ENCODE results near the gene CLC.
"Not testable (repeated sequence)": the region's sequence is repeated elsewhere in the genome, so short reads cannot be mapped to it uniquely, and the experiment has no call there.

The CLC gene

DNA sequence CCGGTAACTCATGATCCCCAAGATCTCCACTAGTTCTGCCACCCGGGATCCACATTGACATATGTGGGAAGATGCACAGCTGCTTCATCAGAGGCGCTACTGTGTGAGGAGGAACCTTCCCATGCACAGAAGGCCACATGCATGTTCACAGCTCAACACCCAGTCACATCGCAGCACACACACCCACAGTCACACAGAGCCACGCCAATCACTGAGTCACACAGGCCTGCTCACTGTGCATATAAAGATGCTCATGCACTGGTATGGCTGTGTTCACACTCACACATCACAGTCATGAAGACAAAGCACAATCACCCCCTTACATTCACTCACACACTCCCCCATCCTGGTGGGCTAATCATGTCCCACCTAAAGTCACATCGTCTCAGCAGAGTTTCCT is 9.8 kb downstream of the CLC start:
- Histone ChIP-seq H3K27me3 (ENCODE audit: control insufficient read depth in 1 of 2, insufficient read depth in 2 of 2, low read length in 2 of 2) (no peaks in the 10 kb centered on the region), H3K36me3 (ENCODE audit: insufficient read depth, low read length) (no peaks in the 10 kb centered on the region), H3K9ac (ENCODE audit: low read length) (no peak overlapping the region), H3K9me3 (ENCODE audit: low read length) (no peaks in the 10 kb centered on the region), H3K4me3 (ENCODE audit: low read depth in 1 of 2, low read length in 2 of 2) (no peak overlapping the region), H3K4me1 (ENCODE audit: insufficient read depth, low read length) (no peaks in the 10 kb centered on the region), H3K27ac (ENCODE audit: low read depth, low read length) (no peak overlapping the region)

DNA sequence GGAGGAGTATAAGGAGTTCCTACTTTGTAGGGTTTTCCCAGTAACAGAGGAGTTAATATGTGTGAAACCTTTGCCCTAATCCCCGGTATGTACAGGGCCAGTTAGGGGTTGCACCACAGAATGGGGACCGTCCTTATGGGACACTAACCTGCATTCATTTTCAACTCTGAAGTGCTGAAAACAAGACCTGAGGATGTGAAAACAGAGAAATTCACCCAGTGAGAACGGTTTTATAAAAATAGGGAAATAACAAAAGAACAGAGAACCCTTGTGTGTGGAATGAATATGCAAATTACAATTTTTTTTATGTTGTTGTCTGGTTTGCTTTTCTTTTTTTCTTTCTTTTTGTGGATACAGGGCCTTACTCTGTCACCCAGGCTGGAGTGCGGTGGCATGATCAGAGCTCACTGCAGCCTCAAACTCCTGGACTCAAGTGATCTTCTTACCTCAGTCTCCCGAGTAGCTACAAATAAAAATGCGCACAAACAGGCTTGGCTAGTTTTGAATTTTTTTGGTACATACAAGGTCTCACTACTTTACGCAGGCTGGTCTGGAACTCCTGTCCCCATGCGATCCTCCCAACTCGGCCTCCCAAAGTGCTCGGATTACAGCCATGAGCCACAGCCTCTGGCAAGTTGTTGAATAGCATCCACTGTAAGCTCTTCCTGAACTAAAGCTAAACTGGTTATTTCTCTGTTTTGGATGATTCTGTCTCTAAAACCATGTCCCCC is 10.6 kb downstream of the CLC start:
- H3K4me3 ChIP-seq (ENCODE audit: low read depth in 1 of 2, low read length in 2 of 2): no peak overlapping the region
- H3K9ac ChIP-seq (ENCODE audit: low read length): no peak overlapping the region
- no peaks in the 10 kb centered on the region for H3K4me1 ChIP-seq (ENCODE audit: insufficient read depth, low read length)
- H3K27ac ChIP-seq (ENCODE audit: low read depth, low read length): no peak overlapping the region
- H3K27me3 ChIP-seq (ENCODE audit: control insufficient read depth in 1 of 2, insufficient read depth in 2 of 2, low read length in 2 of 2): no peaks in the 10 kb centered on the region
- no peaks in the 10 kb centered on the region for H3K36me3 ChIP-seq (ENCODE audit: insufficient read depth, low read length)
- H3K9me3 ChIP-seq (ENCODE audit: low read length): no peaks in the 10 kb centered on the region

DNA sequence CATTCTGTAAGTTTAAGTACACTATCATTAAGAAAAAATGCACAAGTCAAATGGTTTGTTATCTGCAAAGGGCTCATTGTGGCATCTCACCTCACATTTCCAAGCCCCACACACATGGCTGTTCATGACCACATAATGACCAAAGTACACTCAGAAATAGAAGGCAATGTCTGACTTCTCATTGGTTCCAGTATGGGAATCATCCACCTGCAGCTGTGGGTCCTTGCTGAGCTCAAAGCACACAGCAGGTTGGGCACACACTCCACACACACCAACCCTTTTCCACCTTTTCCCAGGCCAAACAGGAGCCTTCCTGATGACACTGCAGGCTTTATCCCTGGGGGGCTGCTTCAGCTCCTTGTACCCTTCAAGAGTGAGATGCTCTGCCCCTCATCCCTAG is 11.8 kb downstream of the CLC start:
- Histone ChIP-seq H3K4me1 (ENCODE audit: insufficient read depth, low read length) (no peaks in the 10 kb centered on the region), H3K9ac (ENCODE audit: low read length) (no peak overlapping the region), H3K27me3 (ENCODE audit: control insufficient read depth in 1 of 2, insufficient read depth in 2 of 2, low read length in 2 of 2) (no peaks in the 10 kb centered on the region), H3K36me3 (ENCODE audit: insufficient read depth, low read length) (no peaks in the 10 kb centered on the region), H3K27ac (ENCODE audit: low read depth, low read length) (no peak overlapping the region), H3K4me3 (ENCODE audit: low read depth in 1 of 2, low read length in 2 of 2) (no peak overlapping the region), H3K9me3 (ENCODE audit: low read length) (no peaks in the 10 kb centered on the region)

DNA sequence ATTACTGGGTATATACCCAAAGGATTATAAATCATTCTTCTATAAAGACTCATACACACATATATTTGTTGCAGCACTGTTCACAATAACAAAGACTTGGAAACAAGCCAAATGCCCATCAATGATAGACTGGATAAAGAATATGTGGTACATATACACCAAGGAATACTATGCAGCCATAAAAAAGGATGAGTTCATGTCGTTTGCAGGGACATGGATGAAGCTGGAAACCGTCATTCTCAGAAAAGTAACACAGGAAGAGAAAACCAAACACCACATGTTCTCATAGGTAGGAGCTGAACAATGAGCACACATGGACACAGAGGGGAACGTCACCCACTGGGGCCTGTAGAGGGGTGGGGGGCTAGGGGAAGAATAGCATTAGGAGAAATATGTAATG is 17.7 kb downstream of the CLC start:
- not testable (repeated sequence) for H3K4me3 ChIP-seq (ENCODE audit: low read depth in 1 of 2, low read length in 2 of 2); H3K36me3 ChIP-seq (ENCODE audit: insufficient read depth, low read length); H3K9ac ChIP-seq (ENCODE audit: low read length); H3K4me1 ChIP-seq (ENCODE audit: insufficient read depth, low read length); H3K9me3 ChIP-seq (ENCODE audit: low read length); H3K27ac ChIP-seq (ENCODE audit: low read depth, low read length); H3K27me3 ChIP-seq (ENCODE audit: control insufficient read depth in 1 of 2, insufficient read depth in 2 of 2, low read length in 2 of 2)

DNA sequence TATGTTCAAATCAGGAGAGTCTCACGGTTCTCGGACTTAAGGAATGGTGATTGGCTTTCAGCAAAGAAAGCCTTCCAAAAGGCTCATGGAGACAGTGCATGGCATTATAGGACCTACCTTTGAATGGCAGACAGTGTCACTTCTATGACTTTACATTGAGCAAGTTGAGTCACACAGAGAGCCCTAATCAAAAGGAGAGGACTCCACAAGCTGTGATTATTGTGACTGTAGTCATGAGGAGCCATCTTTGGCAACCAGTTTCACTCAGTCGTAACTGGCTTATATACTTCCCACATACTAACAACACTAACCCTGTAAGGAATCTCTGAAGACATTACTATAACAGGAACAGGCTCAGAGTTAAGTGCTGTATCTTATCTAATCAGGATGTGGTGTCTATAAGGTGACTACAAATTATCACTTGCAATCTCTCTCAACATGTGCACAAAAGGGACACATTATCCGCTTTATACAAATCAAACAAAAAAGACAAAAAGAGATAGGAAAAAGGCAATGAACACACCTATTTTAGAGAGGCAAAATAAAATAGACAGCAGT is 27.4 kb downstream of the CLC start:
- Histone ChIP-seq H3K27ac (ENCODE audit: low read depth, low read length) (no peak overlapping the region), H3K36me3 (ENCODE audit: insufficient read depth, low read length) (no peaks in the 10 kb centered on the region), H3K9me3 (ENCODE audit: low read length) (no peaks in the 10 kb centered on the region), H3K27me3 (ENCODE audit: control insufficient read depth in 1 of 2, insufficient read depth in 2 of 2, low read length in 2 of 2) (no peaks in the 10 kb centered on the region), H3K4me3 (ENCODE audit: low read depth in 1 of 2, low read length in 2 of 2) (no peak overlapping the region), H3K9ac (ENCODE audit: low read length) (no peak overlapping the region), H3K4me1 (ENCODE audit: insufficient read depth, low read length) (no peaks in the 10 kb centered on the region)

DNA sequence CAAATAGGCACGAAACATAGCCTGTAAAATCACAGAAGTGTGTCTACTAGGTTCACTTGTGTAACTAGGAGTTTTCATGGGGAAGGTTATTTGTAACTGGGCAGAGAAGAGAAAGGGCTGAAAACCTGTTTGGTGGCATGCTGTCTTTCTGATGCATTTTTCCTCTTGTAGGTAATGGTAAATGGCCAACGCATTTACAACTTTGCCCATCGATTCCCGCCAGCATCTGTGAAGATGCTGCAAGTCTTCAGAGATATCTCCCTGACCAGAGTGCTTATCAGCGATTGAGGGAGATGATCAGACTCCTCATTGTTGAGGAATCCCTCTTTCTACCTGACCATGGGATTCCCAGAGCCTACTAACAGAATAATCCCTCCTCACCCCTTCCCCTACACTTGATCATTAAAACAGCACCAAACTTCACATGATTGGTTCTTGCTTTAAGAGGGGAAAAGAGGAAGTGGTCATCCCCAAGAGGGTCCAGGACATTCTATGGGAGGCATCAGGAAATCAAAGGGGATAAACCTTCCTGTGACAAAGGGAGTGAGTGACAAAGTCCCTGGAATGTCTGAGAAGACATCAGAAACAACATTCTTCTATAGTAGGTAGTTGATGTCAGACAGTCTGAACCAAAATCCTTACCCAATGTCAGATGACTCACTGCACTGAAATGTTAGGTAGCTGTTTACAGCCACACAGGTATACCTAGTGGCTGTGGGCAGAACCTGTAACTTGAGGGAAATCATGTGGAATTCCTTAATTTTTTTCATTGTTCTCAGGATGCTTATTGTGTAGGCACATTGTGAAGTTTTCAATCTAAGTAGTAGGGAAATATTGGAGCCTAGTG is 28.6 kb downstream of the CLC start:
- Histone ChIP-seq H3K4me1 (ENCODE audit: insufficient read depth, low read length) (no peaks in the 10 kb centered on the region), H3K9ac (ENCODE audit: low read length) (no peak overlapping the region), H3K27me3 (ENCODE audit: control insufficient read depth in 1 of 2, insufficient read depth in 2 of 2, low read length in 2 of 2) (no peaks in the 10 kb centered on the region), H3K9me3 (ENCODE audit: low read length) (no peaks in the 10 kb centered on the region), H3K36me3 (ENCODE audit: insufficient read depth, low read length) (no peaks in the 10 kb centered on the region), H3K4me3 (ENCODE audit: low read depth in 1 of 2, low read length in 2 of 2) (no peak overlapping the region), H3K27ac (ENCODE audit: low read depth, low read length) (no peak overlapping the region)

DNA sequence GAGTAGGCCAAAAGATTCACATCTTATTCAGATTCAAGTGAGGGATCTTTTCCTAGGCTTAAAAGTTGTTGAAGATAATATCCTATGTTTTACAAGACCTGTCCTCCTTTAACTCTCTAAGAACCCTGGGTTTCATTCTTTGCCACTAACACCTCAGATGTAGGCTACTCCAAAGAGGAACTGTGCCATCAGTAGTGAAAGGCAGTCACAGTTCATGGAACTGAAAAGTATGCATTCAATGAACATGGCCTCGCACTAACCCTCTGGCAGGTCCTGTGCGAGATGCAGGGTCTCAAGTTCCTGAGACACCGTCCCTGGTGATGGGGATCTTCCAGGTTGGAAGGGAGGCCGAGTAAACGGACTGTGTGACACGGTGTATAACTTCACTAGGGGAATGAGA is 29.2 kb downstream of the CLC start:
- no peaks in the 10 kb centered on the region for H3K36me3 ChIP-seq (ENCODE audit: insufficient read depth, low read length)

DNA sequence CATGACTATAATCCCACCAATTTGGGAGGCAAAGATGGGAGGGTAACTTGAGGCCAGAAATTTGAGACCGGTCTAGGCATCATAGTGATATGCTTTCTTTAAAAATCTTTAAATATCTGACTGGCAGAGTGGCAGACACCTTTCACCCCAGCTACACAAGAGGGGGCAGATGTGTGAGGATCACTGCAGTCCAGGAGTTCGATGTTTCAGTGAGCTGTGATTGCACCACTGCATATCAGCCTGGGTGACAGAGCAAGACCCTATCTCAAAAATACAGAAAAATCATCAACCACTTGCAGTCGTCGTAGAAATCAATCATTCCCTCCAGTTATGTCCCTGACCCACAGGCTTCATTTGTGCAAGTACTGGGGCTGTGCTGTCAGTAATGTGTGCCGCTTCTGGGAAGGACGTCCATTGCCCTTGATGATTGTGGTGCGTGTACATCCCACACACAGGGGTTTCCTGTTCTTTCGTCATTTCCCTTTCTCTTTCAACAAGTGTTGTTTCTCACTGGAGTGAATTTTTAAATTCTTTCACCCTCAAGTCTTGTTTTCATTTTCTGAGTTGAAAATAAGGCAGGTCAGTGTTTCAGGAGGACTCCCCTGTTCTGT is 32.1 kb downstream of the CLC start:
- Histone ChIP-seq H3K27ac (ENCODE audit: low read depth, low read length) (no peak overlapping the region), H3K4me3 (ENCODE audit: low read depth in 1 of 2, low read length in 2 of 2) (no peak overlapping the region), H3K27me3 (ENCODE audit: control insufficient read depth in 1 of 2, insufficient read depth in 2 of 2, low read length in 2 of 2) (no peaks in the 10 kb centered on the region), H3K4me1 (ENCODE audit: insufficient read depth, low read length) (no peaks in the 10 kb centered on the region), H3K9ac (ENCODE audit: low read length) (no peak overlapping the region), H3K9me3 (ENCODE audit: low read length) (no peaks in the 10 kb centered on the region), H3K36me3 (ENCODE audit: insufficient read depth, low read length) (no peaks in the 10 kb centered on the region)

More for the DNA sequence above, 29.2 kb downstream of the CLC start:
- Histone ChIP-seq H3K4me3 (ENCODE audit: low read depth in 1 of 2, low read length in 2 of 2) (no peak overlapping the region), H3K4me1 (ENCODE audit: insufficient read depth, low read length) (no peaks in the 10 kb centered on the region), H3K27me3 (ENCODE audit: control insufficient read depth in 1 of 2, insufficient read depth in 2 of 2, low read length in 2 of 2) (no peaks in the 10 kb centered on the region), H3K27ac (ENCODE audit: low read depth, low read length) (no peak overlapping the region), H3K9ac (ENCODE audit: low read length) (no peak overlapping the region), H3K9me3 (ENCODE audit: low read length) (no peaks in the 10 kb centered on the region)

DNA sequence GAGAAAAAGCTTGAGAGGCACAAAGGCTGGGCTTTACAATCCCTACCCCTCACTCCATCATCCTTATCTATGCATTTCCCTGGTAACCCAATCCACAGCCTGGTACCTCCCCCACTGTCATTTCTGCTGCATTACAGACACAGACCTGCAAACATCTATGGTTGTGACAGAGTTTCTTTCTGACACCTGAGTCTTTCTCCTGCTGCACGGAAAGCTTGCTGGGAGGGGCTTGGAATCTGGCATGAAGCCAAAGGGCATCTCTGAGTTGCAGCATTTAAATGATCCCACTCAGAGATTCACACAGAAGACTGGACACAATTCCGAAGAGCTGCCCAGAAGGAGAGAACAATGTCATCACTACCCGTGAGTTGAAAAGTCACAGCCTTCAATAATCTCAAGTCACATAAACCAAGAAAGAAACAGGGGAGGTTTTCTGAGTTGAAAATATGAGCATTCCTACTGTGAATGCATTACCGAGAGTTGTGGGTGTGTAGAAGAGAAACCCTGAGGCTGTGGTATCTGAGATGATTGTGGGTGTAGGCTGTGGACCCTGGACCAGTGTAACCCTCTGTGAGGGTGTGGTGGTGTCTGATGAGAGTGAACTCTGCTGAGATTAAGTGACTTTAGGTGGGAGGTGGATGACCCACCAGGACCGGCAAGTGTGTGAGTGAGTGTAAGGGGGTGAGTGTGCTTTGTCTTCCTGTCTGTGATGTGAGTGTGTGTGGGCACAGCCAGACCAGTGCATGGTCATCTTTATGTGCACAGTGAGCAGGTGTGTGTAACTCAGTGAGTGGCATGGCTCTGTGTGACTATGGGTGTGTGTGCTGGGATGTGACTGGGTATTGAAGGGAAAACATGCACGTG is 33.4 kb downstream of the CLC start, which contains the start of gene LGALS14:
LGALS14 (plus strand) TSS at position 301 of the 864 bp plus-strand sequence; CDS start at position 349, 48 bp downstream.
- no peak within 1 kb of the TSS for H3K9ac ChIP-seq (ENCODE audit: low read length)
- H3K27ac ChIP-seq (ENCODE audit: low read depth, low read length): no peak within 1 kb of the TSS
- no peaks in the 10 kb centered on the region for H3K27me3 ChIP-seq (ENCODE audit: control insufficient read depth in 1 of 2, insufficient read depth in 2 of 2, low read length in 2 of 2)
- H3K4me3 ChIP-seq (ENCODE audit: low read depth in 1 of 2, low read length in 2 of 2): no peak within 1 kb of the TSS
- no peaks in the 10 kb centered on the region for H3K9me3 ChIP-seq (ENCODE audit: low read length)
- no peaks in the 10 kb centered on the region for H3K36me3 ChIP-seq (ENCODE audit: insufficient read depth, low read length)
- no peaks in the 10 kb centered on the region for H3K4me1 ChIP-seq (ENCODE audit: insufficient read depth, low read length)

DNA sequence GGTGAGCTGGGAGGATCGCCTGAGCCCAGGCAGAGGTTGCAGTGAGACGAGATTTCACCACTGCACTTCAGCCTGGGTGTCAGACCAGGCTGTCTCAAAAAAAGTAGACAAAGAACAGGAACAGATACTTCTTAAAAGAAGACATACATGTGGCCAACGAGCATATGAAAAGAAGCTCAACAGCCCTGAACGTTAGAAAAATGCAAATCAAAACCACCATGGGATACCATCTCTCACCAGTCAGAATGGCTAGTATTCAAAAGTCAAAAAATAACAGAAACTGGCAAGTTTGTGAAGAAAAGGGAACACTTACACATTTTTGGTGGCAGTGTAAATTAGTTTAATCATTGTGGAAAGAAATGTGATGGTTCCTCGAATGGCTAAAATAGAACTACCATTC is 36.5 kb downstream of the CLC start:
- no peak overlapping the region for H3K4me3 ChIP-seq (ENCODE audit: low read depth in 1 of 2, low read length in 2 of 2)
- no peak overlapping the region for H3K27ac ChIP-seq (ENCODE audit: low read depth, low read length)
- H3K36me3 ChIP-seq (ENCODE audit: insufficient read depth, low read length): no peaks in the 10 kb centered on the region
- no peak overlapping the region for H3K9ac ChIP-seq (ENCODE audit: low read length)
- H3K4me1 ChIP-seq (ENCODE audit: insufficient read depth, low read length): no peaks in the 10 kb centered on the region
- peaks cover 0 to 3% of the 10 kb centered on the region in 2 donors for H3K27me3 ChIP-seq (ENCODE audit: control insufficient read depth in 1 of 2, insufficient read depth in 2 of 2, low read length in 2 of 2)
- no peaks in the 10 kb centered on the region for H3K9me3 ChIP-seq (ENCODE audit: low read length)
